IMR-90 (cell line): Measurements from ENCODE around the gene SPDYE1. TPM values are rescaled to one million over a fixed set of nuclear protein-coding genes. Genes with fewer than 3 reads are reported as not detected.
A peak's percentile ranks its signal among the peaks of the same experiment; 100 is the strongest.
"Not testable (repeated sequence)": the region's sequence is repeated elsewhere in the genome, so short reads cannot be mapped to it uniquely, and the experiment has no call there.

Experiments
- ATAC-seq: fragments of 200-7000 bp; cut with Tn5 transposase; 2 replicates; pipeline ENCODE4 v1.9.1; 2020; ENCODE audit warnings: low read depth, mild to moderate bottlenecking, moderate library complexity
- BruUV-seq: library from RNA; stranded (reverse); fragments of 400-500 nt; replicated peaks from 2 replicates; lab custom pipeline; 2021; lab: Mats Ljungman, UMichigan
- CTCF ChIA-PET: fragments of 300-600 bp; formaldehyde crosslinking; extraction: SDS; loops from one replicate; lab custom pipeline; 2021; ENCODE audit warnings: antibody characterized with exemption; lab: Yijun Ruan, JAX
- POLR2A ChIA-PET: fragments of 300-600 bp; sonication (Branson Sonifier 250); formaldehyde crosslinking; loops from one replicate; lab custom pipeline; 2022; ENCODE audit warnings: antibody characterized with exemption; ENCODE audit not compliant: unreplicated experiment; lab: Charles Lee
- DNase-seq: peaks from one replicate; pipeline ENCODE4 v3.0.0; 2013
- H2AFZ ChIP-seq: replicated peaks from 2 replicates; pipeline ENCODE3; 2013; ENCODE audit warnings: low read length, mild to moderate bottlenecking; ENCODE audit not compliant: poor library complexity
- H2AK5ac ChIP-seq: 2 replicates; pipeline ENCODE4 v1.6.1; 2013; ENCODE audit warnings: low read depth, low read length, inconsistent platforms
- H2AK9ac ChIP-seq: replicated peaks from 2 replicates; pipeline ENCODE3; 2013; ENCODE audit warnings: mild to moderate bottlenecking, low read depth, low read length, moderate library complexity; ENCODE audit not compliant: poor library complexity
- H2BK120ac ChIP-seq: 2 replicates; pipeline ENCODE4 v1.6.1; 2013; ENCODE audit warnings: low read depth, low read length, inconsistent platforms
- H2BK15ac ChIP-seq: 3 replicates; pipeline ENCODE4 v1.6.1; 2013; ENCODE audit warnings: low read depth, low read length, inconsistent platforms
- H2BK20ac ChIP-seq: 2 replicates; pipeline ENCODE4 v1.6.1; 2013; ENCODE audit warnings: low read depth, mild to moderate bottlenecking, inconsistent platforms, low read length, moderate library complexity
- H2BK5ac ChIP-seq: 2 replicates; pipeline ENCODE4 v1.6.1; 2013; ENCODE audit warnings: mild to moderate bottlenecking, low read depth, low read length, inconsistent platforms; ENCODE audit not compliant: poor library complexity, severe bottlenecking
- H3K14ac ChIP-seq: replicated peaks from 2 replicates; pipeline ENCODE4 v1.6.1; 2013; ENCODE audit warnings: low read depth, low read length, inconsistent platforms
- H3K18ac ChIP-seq: 2 replicates; pipeline ENCODE4 v1.6.1; 2013; ENCODE audit warnings: low read depth, low read length, control low read depth
- H3K23ac ChIP-seq: 2 replicates; pipeline ENCODE4 v1.6.1; 2013; ENCODE audit warnings: low read depth, low read length, inconsistent platforms
- H3K27ac ChIP-seq: 2 replicates; pipeline ENCODE4 v1.5.1; 2013; ENCODE audit warnings: mild to moderate bottlenecking, control low read depth, low read length; ENCODE audit not compliant: insufficient read depth
- H3K27me3 ChIP-seq: 2 replicates; pipeline ENCODE4 v1.6.1; 2013; ENCODE audit warnings: low read length; ENCODE audit not compliant: control insufficient read depth, insufficient read depth
- H3K36me3 ChIP-seq: 2 replicates; pipeline ENCODE4 v1.6.1; 2013; ENCODE audit warnings: low read length, mixed read lengths; ENCODE audit not compliant: control insufficient read depth, insufficient read depth
- H3K4ac ChIP-seq: 2 replicates; pipeline ENCODE4 v1.6.1; 2013; ENCODE audit warnings: low read depth, low read length, inconsistent platforms
- H3K4me1 ChIP-seq: 2 replicates; pipeline ENCODE4 v1.6.1; 2013; ENCODE audit warnings: low read length, mixed read lengths; ENCODE audit not compliant: control insufficient read depth, insufficient read depth
- H3K4me2 ChIP-seq: 2 replicates; pipeline ENCODE4 v1.6.1; 2013; ENCODE audit warnings: low read depth, mild to moderate bottlenecking, control low read depth, low read length, moderate library complexity
- H3K4me3 ChIP-seq: 2 replicates; pipeline ENCODE4 v1.5.1; 2013; ENCODE audit warnings: low read depth, mild to moderate bottlenecking, control low read depth, low read length, moderate library complexity; ENCODE audit not compliant: insufficient read depth
- H3K56ac ChIP-seq: 2 replicates; pipeline ENCODE4 v1.6.1; 2013; ENCODE audit warnings: low read length, inconsistent platforms; ENCODE audit not compliant: insufficient read depth; ENCODE audit errors: extremely low read depth
- H3K79me1 ChIP-seq, 2 experiments: 2 replicates each; pipeline ENCODE4 v1.6.1; 2013; ENCODE audit warnings: low read length in 2 of 2, inconsistent platforms in 1 of 2, low read depth in 1 of 2
- H3K9ac ChIP-seq: 2 replicates; pipeline ENCODE4 v1.6.1; 2013; ENCODE audit warnings: low read depth, low read length, control low read depth
- H3K9me1 ChIP-seq: 2 replicates; pipeline ENCODE4 v1.6.1; 2013; ENCODE audit warnings: low read length, inconsistent platforms; ENCODE audit not compliant: insufficient read depth
- H3K9me3 ChIP-seq: 2 replicates; pipeline ENCODE4 v1.6.1; 2013; ENCODE audit warnings: low read length; ENCODE audit not compliant: control insufficient read depth, insufficient read depth
- H4K20me1 ChIP-seq: 2 replicates; pipeline ENCODE4 v1.6.1; 2013; ENCODE audit warnings: low read length, inconsistent platforms; ENCODE audit not compliant: insufficient read depth
- H4K5ac ChIP-seq: 2 replicates; pipeline ENCODE4 v1.6.1; 2013; ENCODE audit warnings: mild to moderate bottlenecking, low read depth, low read length, control low read depth
- H4K8ac ChIP-seq, 2 experiments: 2 replicates each; pipeline ENCODE4 v1.6.1; 2013; ENCODE audit warnings: low read depth in 2 of 2, low read length in 2 of 2, control low read depth in 1 of 2, inconsistent platforms in 1 of 2
- H4K91ac ChIP-seq: 2 replicates; pipeline ENCODE4 v1.6.1; 2013; ENCODE audit warnings: low read depth, low read length, inconsistent platforms; ENCODE audit not compliant: insufficient read depth
- WGBS, 2 experiments: methylation state at CpG; one replicate each; pipeline versions ENCODE4 v1.1.5 to v1.1.7; 2013; ENCODE audit warnings: missing lambda C conversion rate in 2 of 2; ENCODE audit not compliant: insufficient read length in 1 of 2; ENCODE audit errors: extremely low coverage in 2 of 2; 5-methylcytosine and 5-hydroxymethylcytosine counted together
- dilution Hi-C: fragments of 300-500 bp; cut with HindIII; formaldehyde crosslinking; loops from one replicate; pipeline ENCODE4 v1.14.3; 2018; ENCODE audit warnings: low sequenced_read_pairs; ENCODE audit not compliant: unreplicated experiment
- in situ Hi-C: fragments of 300-500 bp; cut with MboI; formaldehyde crosslinking; loops from 3 replicates; pipeline ENCODE4 v1.14.3; 2019; ENCODE audit warnings: low sequenced_read_pairs, inconsistent platforms, mixed read lengths
- intact Hi-C: fragments of 100-400 bp; cut with micrococcal nuclease; formaldehyde crosslinking; loops from 2 replicates; pipeline ENCODE4 v1.10.0; 2022
- polyA plus RNA-seq, 3 experiments: library from polyadenylated mRNA; depleted of rRNA; stranded (reverse); fragments of >200 nt; gene quantifications; 2 replicates each; pipeline ENCODE4 v1.2.3, GENCODE V29; 2012; ENCODE audit warnings: low replicate concordance in 1 of 3
- total RNA-seq: library from RNA; depleted of rRNA; stranded (reverse); fragments of >200 nt; gene quantifications from 2 replicates; pipeline ENCODE4 v1.2.3, GENCODE V29; 2012

SPDYE1 gene
- total and polyA plus RNA-seq, 2 of the 4 experiments (the other 2 are of a cell fraction): not detected

DNA sequence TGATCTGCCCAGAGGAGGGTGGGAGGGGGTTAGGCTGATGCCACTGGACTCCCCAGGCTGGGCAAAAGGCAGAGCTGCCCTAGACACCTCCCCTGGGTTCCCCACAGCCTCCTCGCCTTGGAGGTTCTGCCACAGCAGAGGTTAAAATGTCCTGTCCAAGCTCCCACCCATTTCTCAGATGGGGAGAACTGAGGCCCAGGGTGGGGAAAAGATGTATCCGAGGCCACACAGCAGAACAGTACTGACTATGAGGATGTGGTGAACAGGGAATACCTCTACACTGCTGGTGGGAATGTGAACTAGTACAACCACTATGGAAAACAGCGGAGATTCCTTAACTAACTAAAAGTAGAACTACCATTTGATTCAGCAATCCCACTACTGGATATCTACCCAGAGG lies 31.3 kb upstream of the SPDYE1 start:
- H3K56ac ChIP-seq, CTCF ChIA-PET, H3K9me3 ChIP-seq, H2BK20ac ChIP-seq, H3K9ac ChIP-seq, H3K4me3 ChIP-seq, H3K27me3 ChIP-seq, H2BK5ac ChIP-seq, H3K79me1 ChIP-seq, intact Hi-C loops, H2BK15ac ChIP-seq, POLR2A ChIA-PET, H3K14ac ChIP-seq, H2AK9ac ChIP-seq, H4K8ac ChIP-seq, H2AFZ ChIP-seq, H3K18ac ChIP-seq, H3K9me1 ChIP-seq, DNase-seq, H3K36me3 ChIP-seq, dilution Hi-C loops, H3K23ac ChIP-seq, BruUV-seq, H2BK120ac ChIP-seq, H4K91ac ChIP-seq, H4K5ac ChIP-seq, in situ Hi-C loops, H4K20me1 ChIP-seq, H3K27ac ChIP-seq, H3K4me2 ChIP-seq, H3K4ac ChIP-seq, ATAC-seq, H3K4me1 ChIP-seq, H2AK5ac ChIP-seq: not testable (repeated sequence)
- no CpG with 5 or more reads among the region's 3 CpGs for WGBS, 2 experiments

- BruUV-seq, H3K36me3 ChIP-seq, H3K56ac ChIP-seq, H3K4me3 ChIP-seq, H3K27me3 ChIP-seq, H4K20me1 ChIP-seq, H2BK20ac ChIP-seq, H4K91ac ChIP-seq, H3K4ac ChIP-seq, H3K9me3 ChIP-seq, H3K9ac ChIP-seq, H3K18ac ChIP-seq, H3K4me2 ChIP-seq, CTCF ChIA-PET, POLR2A ChIA-PET, H4K8ac ChIP-seq, H3K23ac ChIP-seq, DNase-seq, H3K27ac ChIP-seq, H2BK15ac ChIP-seq, H3K79me1 ChIP-seq, H4K5ac ChIP-seq, H3K9me1 ChIP-seq, H2AFZ ChIP-seq, in situ Hi-C loops, H2AK5ac ChIP-seq, H2AK9ac ChIP-seq, H2BK120ac ChIP-seq, H2BK5ac ChIP-seq, dilution Hi-C loops, H3K4me1 ChIP-seq, H3K14ac ChIP-seq, intact Hi-C loops: not testable (repeated sequence)
- no CpG with 5 or more reads among the region's 20 CpGs for WGBS, 2 experiments
- peak; percentile 91 for ATAC-seq
Measured at GRCh38 chr7:43968172-43969040, 29.3 kb upstream of the SPDYE1 start.
